Endothelial cell of umbilical vein (primary cell): Measurements from ENCODE around the gene PPM1H. TPM values are rescaled to one million over a fixed set of nuclear protein-coding genes. Genes with fewer than 3 reads are reported as not detected.

Experiments
- BruUV-seq: library from RNA; stranded (reverse); fragments of 400-500 nt; replicated peaks from 2 replicates; lab custom pipeline; 2021; lab: Mats Ljungman, UMichigan
- CTCF ChIA-PET: fragments of 300-600, 350-600 bp; sonication (Branson Sonifier 250); formaldehyde crosslinking; loops from one replicate; lab custom pipeline; 2021; ENCODE audit warnings: antibody characterized with exemption, inconsistent platforms; lab: Charles Lee
- POLR2A ChIA-PET: fragments of 300-600, 350-600 bp; sonication (Branson Sonifier 250); formaldehyde crosslinking; loops from one replicate; lab custom pipeline; 2021; ENCODE audit warnings: antibody characterized with exemption, inconsistent platforms; lab: Charles Lee
- DNase-seq: peaks from one replicate; pipeline ENCODE4 v3.0.0-alpha.2; 2011; ENCODE audit warnings: low read depth, low spot score
- FAIRE-seq: peaks from 2 replicates; lab custom pipeline; 2011; peaks lifted over from hg19 to GRCh38; lab: Jason Lieb, UNC
- H2AFZ ChIP-seq: 2 replicates; pipeline ENCODE4 v1.6.0; 2012; ENCODE audit warnings: low read depth, low read length, control low read depth, inconsistent platforms
- H3K27ac ChIP-seq: 2 replicates; pipeline ENCODE4 v1.5.1; 2011; ENCODE audit warnings: low read depth, mild to moderate bottlenecking, control low read depth, low read length, moderate library complexity; ENCODE audit not compliant: insufficient read depth
- H3K27me3 ChIP-seq, 2 experiments: 2 replicates each; pipeline versions ENCODE4 v1.6.0 to v1.6.1; 2011; ENCODE audit warnings: low read length in 2 of 2, mixed read lengths in 1 of 2; ENCODE audit not compliant: control insufficient read depth in 2 of 2, insufficient read depth in 2 of 2
- H3K36me3 ChIP-seq, 2 experiments: 2 replicates in 1 of 2; 3 replicates in 1 of 2; pipeline ENCODE4 v1.5.1; 2011; ENCODE audit warnings: low read length in 2 of 2, mild to moderate bottlenecking in 1 of 2, moderate library complexity in 1 of 2; ENCODE audit not compliant: control insufficient read depth in 2 of 2, insufficient read depth in 2 of 2; ENCODE audit errors: extremely low read depth in 1 of 2
- H3K4me1 ChIP-seq: 3 replicates; pipeline ENCODE4 v1.5.1; 2011; ENCODE audit warnings: mild to moderate bottlenecking, low read length; ENCODE audit not compliant: control insufficient read depth, insufficient read depth; ENCODE audit errors: extremely low read depth
- H3K4me2 ChIP-seq: 2 replicates; pipeline ENCODE4 v1.6.1; 2011; ENCODE audit warnings: low read length, control low read depth, mixed read lengths; ENCODE audit not compliant: insufficient read depth
- H3K4me3 ChIP-seq, 3 experiments: fragments of 200-600 bp in 1 of 3; sonication (generic), shearing (Covaris generic) in 1 of 3; replicated peaks in 1 of 3; 2 replicates each; pipeline ENCODE4 v1.5.1; 2011 to 2016; ENCODE audit warnings: control low read depth in 3 of 3, low read length in 3 of 3, mild to moderate bottlenecking in 2 of 3, inconsistent platforms in 1 of 3, low read depth in 1 of 3, moderate library complexity in 1 of 3; ENCODE audit not compliant: insufficient read depth in 1 of 3
- H3K79me2 ChIP-seq: 2 replicates; pipeline ENCODE4 v1.6.0; 2012; ENCODE audit warnings: low read length, inconsistent platforms; ENCODE audit not compliant: control insufficient read depth, insufficient read depth
- H3K9ac ChIP-seq: replicated peaks from 2 replicates; pipeline ENCODE3; 2011; ENCODE audit warnings: low read length, control low read depth; ENCODE audit not compliant: insufficient read depth; ENCODE audit errors: extremely low read depth
- H3K9me1 ChIP-seq: replicated peaks from 3 replicates; pipeline ENCODE4 v1.6.0; 2011; ENCODE audit warnings: mild to moderate bottlenecking, low read length; ENCODE audit not compliant: control insufficient read depth, insufficient read depth; ENCODE audit errors: extremely low read depth
- H3K9me3 ChIP-seq: replicated peaks from 2 replicates; pipeline ENCODE4 v1.5.1; 2012; ENCODE audit warnings: low read length, inconsistent platforms; ENCODE audit not compliant: control insufficient read depth, insufficient read depth
- H4K20me1 ChIP-seq: replicated peaks from 2 replicates; pipeline ENCODE3; 2011; ENCODE audit warnings: mild to moderate bottlenecking, low read length; ENCODE audit not compliant: control insufficient read depth, insufficient read depth; ENCODE audit errors: extremely low read depth
- EZH2 ChIP-seq: IDR thresholded peaks from 2 replicates; pipeline ENCODE4 v1.6.1; 2012; ENCODE audit warnings: borderline replicate concordance, low read depth, mild to moderate bottlenecking, moderate library complexity, low read length, inconsistent platforms; ENCODE audit not compliant: severe bottlenecking
- GATA2 ChIP-seq: IDR thresholded peaks from 2 replicates; pipeline ENCODE4 v1.7.0; 2011; ENCODE audit warnings: low read depth, mild to moderate bottlenecking, moderate library complexity, mixed read lengths, low read length; ENCODE audit not compliant: insufficient read length, insufficient read depth
- JUN ChIP-seq: IDR thresholded peaks from 2 replicates; pipeline ENCODE4 v1.6.1; 2011; ENCODE audit warnings: borderline replicate concordance, low read depth; ENCODE audit not compliant: insufficient read length, insufficient read depth
- MYC ChIP-seq: IDR thresholded peaks from one replicate; pipeline ENCODE4 v1.6.1; 2011; ENCODE audit warnings: mild to moderate bottlenecking, low read depth, low read length
- POLR2AphosphoS5 ChIP-seq: IDR thresholded peaks from 2 replicates; pipeline ENCODE4 v1.6.1; 2012; ENCODE audit warnings: low read depth, mild to moderate bottlenecking, control low read depth, low read length, moderate library complexity; ENCODE audit not compliant: insufficient read depth
- dilution Hi-C: fragments of 300-500 bp; cut with MboI; formaldehyde crosslinking; loops from one replicate; pipeline ENCODE4 v1.15.0; 2019; ENCODE audit warnings: low sequenced_read_pairs; ENCODE audit not compliant: extremely low pct_ligation_motif_present
- intact Hi-C: fragments of 100-400 bp; cut with micrococcal nuclease; formaldehyde crosslinking; loops from one replicate; pipeline ENCODE4 v1.10.0; 2022
- polyA plus RNA-seq, 4 experiments: library from polyadenylated mRNA; depleted of rRNA in 3 of 4; stranded (reverse) in 3 of 4; unstranded in 1 of 4; fragments of >200 nt; gene quantifications; 2 replicates each; pipeline versions ENCODE4 v1.2.1 to v1.2.3, GENCODE V29; 2011 to 2012; ENCODE audit warnings: missing spikeins in 1 of 4
- total RNA-seq: library from RNA; stranded (reverse); gene quantifications from 2 replicates; pipeline ENCODE4 v1.2.3, GENCODE V29; 2021
- TF ChIP-seq, protein P1 (sequence below): IDR thresholded peaks from 2 replicates; pipeline ENCODE4 v1.6.1; 2011; ENCODE audit not compliant: insufficient read depth, insufficient read length

The PPM1H gene
- total and polyA plus RNA-seq, 2 donors (not counting 3 experiments of a cell fraction or from before 2014, with no cell fraction given), result 1.0 to 7.2 TPM

DNA sequence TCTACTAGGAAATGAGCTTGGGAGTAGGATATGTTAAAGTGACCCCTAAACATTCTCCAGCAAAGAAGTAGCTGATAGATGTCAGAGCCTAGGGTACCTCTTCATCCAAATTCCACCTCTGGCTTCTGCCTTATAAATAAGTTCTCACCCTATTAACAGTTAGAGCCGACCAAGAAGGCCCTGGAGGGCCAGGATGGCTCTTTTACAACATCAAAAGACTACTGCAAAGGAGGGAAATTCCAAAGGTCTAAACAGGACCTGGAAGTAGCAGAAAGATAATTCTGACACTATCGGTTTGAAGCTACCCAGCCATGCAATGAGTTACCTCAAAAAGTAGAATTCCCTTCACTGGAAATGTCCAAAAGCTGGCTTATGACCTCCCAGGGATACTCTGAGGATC lies 90.0 kb downstream of the PPM1H start:
- CTCF ChIA-PET, result interaction anchor here (1.0 kb wide), 1 partner anchor 30 kb away, joined by 3 read pairs; no protein-coding TSS in a partner anchor
- dilution Hi-C loops, result no loop called here
- H3K4me1 ChIP-seq, result no peaks in the 10 kb centered on the region
- H3K9me1 ChIP-seq, result no peaks in the 10 kb centered on the region
- POLR2A ChIA-PET, result no interaction called here
- no TSS peak for BruUV-seq
- H3K27me3 ChIP-seq, result no peaks in the 10 kb centered on the region
- H3K27ac ChIP-seq, result no peak overlapping the region
- H2AFZ ChIP-seq, result no peak overlapping the region
- H4K20me1 ChIP-seq, result no peaks in the 10 kb centered on the region
- no peaks in the 10 kb centered on the region for H3K36me3 ChIP-seq
- H3K4me2 ChIP-seq, result no peak overlapping the region
- H3K9me3 ChIP-seq, result no peaks in the 10 kb centered on the region
- H3K4me3 ChIP-seq, result no peak overlapping the region
- no peak overlapping the region for H3K9ac ChIP-seq
- DNase-seq (no peak), FAIRE-seq (no peak)
- TF ChIP-seq GATA2, result no peak
- no peak for TF ChIP-seq MYC
- TF ChIP-seq JUN, result no peak
- TF ChIP-seq, protein P1, sequence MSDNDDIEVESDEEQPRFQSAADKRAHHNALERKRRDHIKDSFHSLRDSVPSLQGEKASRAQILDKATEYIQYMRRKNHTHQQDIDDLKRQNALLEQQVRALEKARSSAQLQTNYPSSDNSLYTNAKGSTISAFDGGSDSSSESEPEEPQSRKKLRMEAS, result no peak
- no peak for TF ChIP-seq POLR2AphosphoS5
- no peak for TF ChIP-seq EZH2
- no peaks in the 10 kb centered on the region for H3K79me2 ChIP-seq
- intact Hi-C loops, result no loop called here

DNA sequence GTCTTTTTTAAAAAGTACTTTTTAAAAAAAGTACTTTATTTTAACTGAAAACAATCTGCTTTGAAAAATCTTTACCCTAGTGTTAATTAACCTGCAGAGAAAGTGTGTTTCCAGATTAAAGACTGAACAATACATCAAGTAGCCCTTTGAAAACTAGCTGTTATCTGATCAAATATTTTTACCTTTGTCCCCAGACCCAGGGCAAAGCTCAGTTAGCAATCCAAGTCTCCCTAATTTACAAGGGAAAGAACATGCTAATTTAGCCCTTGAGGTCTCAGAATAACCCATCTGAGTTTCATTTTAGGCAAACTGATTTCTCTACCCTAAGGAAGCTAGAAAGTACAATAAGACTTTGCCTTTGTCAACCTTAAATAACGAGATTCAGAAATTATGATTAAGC lies 91.2 kb downstream of the PPM1H start:
- no TSS peak for BruUV-seq
- dilution Hi-C loops (no loop called here), intact Hi-C loops (no loop called here)
- Histone ChIP-seq H2AFZ (no peak overlapping the region), H3K79me2 (no peaks in the 10 kb centered on the region), H3K27ac (no peak overlapping the region), H3K4me1 (no peaks in the 10 kb centered on the region), H3K9ac (no peak overlapping the region), H3K9me3 (no peaks in the 10 kb centered on the region), H4K20me1 (no peaks in the 10 kb centered on the region), H3K4me2 (no peak overlapping the region), H3K36me3 (no peaks in the 10 kb centered on the region), H3K4me3 (no peak overlapping the region), H3K27me3 (no peaks in the 10 kb centered on the region), H3K9me1 (no peaks in the 10 kb centered on the region)
- no peak for DNase-seq
- CTCF ChIA-PET, result interaction anchor here (0.6 to 1.4 kb wide), 2 partner anchors 96 to 225 kb away, joined by 3 read pairs; no protein-coding TSS in a partner anchor
- no peak for TF ChIP-seq MYC
- POLR2A ChIA-PET, result no interaction called here
- FAIRE-seq, result no peak
